CD4-positive, alpha-beta T cell treated with Interferon alpha-2 for 1 hour (primary cell): ENCODE results near the gene ERLEC1.
"Not testable (repeated sequence)": the region's sequence is repeated elsewhere in the genome, so short reads cannot be mapped to it uniquely, and the experiment has no call there.

Source experiments
- DNase-seq, 2 donors: peaks; one replicate each; pipeline ENCODE4 v3.0.0-alpha.2; 2020 to 2022

Gene ERLEC1

DNA sequence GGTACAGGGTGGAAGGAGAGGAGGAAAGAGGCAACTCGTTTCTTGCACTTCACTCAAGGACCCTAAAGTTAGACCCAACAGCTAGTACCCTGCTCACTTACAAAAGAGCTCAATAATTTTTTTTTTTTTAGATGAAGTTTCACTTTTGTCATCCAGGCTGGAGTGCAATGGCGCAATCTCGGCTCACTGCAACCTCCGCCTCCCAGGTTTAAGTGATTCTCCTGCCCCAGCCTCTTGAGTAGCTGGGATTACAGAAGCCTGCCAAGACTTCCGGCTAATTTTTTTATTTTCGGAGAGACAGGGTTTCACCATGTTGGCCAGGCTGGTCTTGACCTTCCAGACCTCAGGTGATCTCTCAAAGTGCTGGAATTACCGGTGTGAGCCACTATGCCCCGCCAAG lies 4.2 kb upstream of the ERLEC1 start:
- no peak for DNase-seq

DNA sequence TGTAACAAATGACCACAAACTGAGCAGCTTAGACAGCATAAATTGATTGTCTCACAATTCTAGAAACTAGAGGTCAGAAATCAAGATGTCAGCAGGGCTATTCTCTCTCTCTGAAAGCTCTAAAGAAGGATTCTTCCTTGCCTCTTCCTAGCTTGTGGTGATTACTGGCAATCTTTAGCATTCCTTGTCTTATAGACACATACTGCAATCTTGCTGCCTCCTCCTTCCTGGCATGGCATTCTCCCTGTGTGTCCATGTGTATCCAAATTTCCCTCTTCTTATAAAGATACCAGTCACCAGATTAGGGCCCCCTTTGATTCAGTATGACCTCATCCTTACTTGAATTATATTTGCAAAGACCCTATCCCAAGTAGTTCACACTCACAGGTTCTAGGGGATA lies 2.4 kb upstream of the ERLEC1 start:
- no peak for DNase-seq

DNA sequence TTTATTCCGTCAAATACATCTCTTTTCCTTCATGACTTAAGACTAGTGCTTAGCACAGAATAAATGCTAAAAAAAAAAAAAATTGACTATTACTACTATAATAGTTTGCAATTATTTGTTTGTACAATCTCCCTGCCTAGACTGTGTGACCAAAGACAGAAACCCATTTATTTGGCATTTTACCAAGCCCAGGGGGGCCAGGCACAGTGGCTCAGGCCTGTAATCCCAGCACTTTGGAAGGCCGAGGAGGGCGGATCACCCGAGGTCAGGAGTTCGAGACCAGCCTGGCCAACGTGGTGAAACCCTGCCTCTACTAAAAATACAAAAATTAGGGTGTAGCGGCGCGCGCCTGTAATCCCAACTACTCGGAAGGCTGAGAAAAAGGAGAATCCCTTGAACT lies 1.5 kb upstream of the ERLEC1 start:
- no peak for DNase-seq

DNA sequence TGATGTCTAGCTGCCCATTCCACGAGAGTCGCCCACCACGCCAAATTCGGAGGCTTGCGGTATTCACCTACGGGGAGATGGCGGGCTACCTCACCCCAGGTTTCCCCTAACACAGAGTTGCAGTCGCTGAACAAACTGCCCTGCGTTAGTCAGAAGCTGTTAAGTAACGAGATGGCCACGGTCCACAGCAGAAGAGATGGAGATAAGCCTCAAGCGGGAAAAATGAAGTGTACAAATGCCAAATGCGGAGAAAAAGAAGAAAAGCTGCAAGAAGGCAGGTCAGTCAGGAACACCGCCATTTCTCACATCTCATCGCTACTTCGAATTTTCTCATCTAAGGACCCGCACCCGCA lies 516 bp upstream of the ERLEC1 start:
- DNase-seq, result peak; percentile 2 to 41

DNA sequence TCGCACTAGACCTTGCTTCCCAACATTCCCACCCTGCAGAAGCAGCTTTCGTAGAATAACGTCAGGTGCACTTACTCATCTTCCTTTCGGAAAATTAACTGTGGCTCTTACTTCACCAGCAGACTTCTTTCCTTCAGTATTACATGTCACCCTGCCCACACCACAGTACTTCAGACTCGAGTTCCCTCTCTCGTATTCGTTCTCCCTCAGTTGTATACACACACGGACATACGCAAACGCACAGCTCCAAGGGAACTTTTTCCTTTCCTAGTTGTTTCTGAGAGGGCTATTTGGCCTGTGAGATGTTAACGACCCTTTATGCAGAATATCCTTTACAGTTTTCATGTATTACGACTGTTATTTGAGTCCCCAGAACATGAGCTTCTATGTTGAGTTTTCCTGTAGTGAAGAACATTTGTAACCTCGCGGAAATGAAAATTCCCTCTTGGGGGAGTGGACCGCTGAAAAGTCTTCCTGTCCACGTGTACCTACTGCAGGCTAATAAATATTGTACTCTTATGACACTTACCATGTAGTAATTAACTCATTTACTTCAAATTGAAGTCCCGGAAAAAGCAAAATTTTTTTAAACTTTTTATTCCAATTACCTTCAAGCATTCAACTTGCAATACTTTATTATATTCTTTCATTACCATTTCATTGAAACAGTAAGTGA lies 908 bp downstream of the ERLEC1 start:
- peak in 1 of 2 donors; percentile 12 for DNase-seq

GRCh38 chr2:53793261-53793660 lies 6.4 kb downstream of the ERLEC1 start:
- DNase-seq, result no peak

DNA sequence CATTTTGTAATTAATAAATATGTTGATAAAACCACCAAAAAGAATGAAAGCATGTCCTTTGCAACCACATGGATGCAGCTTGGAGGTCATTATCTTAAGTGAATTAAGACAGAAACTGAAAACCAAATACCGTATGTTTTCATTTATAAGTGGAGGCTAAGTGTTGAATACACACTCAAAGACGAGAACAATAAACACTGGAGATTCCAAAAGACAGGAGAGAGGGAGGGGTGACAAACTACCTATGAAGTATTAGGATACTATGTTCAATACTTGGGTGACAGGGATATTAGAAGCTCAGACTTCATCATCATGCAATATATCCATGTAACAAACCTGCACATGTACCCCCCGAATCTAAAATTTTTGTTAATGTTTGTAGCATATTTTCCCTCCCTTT lies 7.0 kb downstream of the ERLEC1 start:
- DNase-seq, result no peak

- DNase-seq, result no peak
Measured at GRCh38 chr2:53801547-53801946, 14.7 kb downstream of the ERLEC1 start.

GRCh38 chr2:53802617-53803151 lies 15.8 kb downstream of the ERLEC1 start:
- no peak for DNase-seq

- no peak for DNase-seq
Measured at GRCh38 chr2:53811601-53812000, 24.8 kb downstream of the ERLEC1 start.

DNA sequence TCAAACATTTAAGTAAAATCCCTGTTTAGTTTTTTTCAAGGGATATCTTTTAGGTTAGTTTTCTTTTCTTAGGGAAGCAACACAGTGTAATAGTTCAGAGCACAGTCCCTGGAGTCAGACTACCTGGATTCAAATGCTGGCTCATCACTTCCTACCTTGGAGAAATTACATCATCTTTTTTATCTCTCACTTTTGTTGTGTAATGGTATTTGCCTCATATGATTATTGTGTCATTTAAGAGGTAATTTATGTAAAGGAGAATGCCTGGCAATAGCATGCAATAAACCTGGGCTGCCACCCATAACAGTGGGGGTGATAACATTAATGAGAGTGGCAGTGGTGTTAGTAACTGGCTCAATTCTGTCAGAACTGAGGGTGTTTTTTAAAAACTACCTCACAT lies 26.3 kb downstream of the ERLEC1 start:
- no peak for DNase-seq

- DNase-seq, result no peak
Measured at GRCh38 chr2:53818854-53819435, 32.1 kb downstream of the ERLEC1 start.

DNA sequence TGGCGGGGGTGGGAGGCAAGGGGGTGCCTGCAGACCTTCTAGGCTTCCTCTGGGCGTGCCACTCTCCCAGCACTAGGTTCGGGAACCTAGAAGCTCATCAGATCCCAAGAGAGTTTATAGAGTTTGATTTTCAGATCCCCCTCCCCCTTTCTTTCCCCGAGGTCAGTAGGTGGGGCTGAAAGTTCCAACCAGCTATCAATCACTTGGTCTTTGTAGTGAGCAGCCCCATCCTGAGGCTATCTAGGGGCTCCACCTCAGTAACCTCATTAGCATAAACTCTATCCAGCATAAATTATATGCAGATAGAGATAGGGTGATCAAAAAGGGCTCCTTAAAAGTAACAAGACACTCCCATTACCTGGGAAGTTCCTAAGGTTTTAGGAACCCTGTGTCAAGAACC lies 32.8 kb downstream of the ERLEC1 start:
- DNase-seq, result no peak

- DNase-seq, result no peak
Measured at GRCh38 chr2:53820048-53820447, 33.2 kb downstream of the ERLEC1 start.

DNA sequence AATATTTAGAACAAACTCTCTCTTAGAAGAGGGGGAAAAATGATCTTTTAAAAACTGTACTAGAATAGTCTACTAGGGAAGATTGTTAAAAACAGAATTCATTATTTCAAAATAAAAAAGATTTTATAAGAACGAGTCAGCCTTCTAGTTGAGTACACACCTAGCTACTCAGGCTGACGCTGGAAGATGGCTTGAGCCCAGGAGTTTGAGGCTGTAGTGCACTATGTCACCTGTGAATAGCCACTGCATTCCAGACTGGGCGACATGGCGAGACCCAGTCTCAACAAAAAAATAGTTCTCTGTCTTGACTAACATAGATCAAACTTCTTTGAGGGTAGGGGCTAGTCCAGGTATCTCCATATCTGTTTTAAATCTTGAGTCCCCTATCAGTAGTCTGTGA lies 33.9 kb downstream of the ERLEC1 start:
- DNase-seq, result no peak

GRCh38 chr2:53821810-53822209 lies 35.0 kb downstream of the ERLEC1 start:
- DNase-seq, result no peak

DNA sequence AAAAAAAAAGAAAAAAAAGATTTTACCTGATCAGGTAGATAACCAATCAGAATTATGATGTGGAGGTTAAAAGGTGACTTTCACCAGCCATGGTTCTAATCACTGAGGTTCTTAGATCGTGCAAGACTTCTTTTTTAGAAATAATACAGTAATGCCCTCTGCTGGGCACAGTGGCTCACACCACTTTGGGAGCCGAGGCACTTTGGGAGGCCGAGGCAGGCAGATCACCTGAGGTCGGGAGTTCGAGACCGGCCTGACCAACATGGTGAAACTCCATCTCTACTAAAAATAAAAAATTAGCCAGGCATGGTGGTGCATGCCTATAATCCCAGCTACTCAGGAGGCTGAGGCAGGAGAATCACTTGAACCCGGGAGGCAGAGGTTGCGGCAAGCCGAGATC lies 36.8 kb downstream of the ERLEC1 start:
- DNase-seq, result not testable (repeated sequence)

- no peak for DNase-seq
Measured at GRCh38 chr2:53826030-53826410, 39.2 kb downstream of the ERLEC1 start.

GRCh38 chr2:53826587-53827397 lies 39.9 kb downstream of the ERLEC1 start:
- DNase-seq, result no peak

DNA sequence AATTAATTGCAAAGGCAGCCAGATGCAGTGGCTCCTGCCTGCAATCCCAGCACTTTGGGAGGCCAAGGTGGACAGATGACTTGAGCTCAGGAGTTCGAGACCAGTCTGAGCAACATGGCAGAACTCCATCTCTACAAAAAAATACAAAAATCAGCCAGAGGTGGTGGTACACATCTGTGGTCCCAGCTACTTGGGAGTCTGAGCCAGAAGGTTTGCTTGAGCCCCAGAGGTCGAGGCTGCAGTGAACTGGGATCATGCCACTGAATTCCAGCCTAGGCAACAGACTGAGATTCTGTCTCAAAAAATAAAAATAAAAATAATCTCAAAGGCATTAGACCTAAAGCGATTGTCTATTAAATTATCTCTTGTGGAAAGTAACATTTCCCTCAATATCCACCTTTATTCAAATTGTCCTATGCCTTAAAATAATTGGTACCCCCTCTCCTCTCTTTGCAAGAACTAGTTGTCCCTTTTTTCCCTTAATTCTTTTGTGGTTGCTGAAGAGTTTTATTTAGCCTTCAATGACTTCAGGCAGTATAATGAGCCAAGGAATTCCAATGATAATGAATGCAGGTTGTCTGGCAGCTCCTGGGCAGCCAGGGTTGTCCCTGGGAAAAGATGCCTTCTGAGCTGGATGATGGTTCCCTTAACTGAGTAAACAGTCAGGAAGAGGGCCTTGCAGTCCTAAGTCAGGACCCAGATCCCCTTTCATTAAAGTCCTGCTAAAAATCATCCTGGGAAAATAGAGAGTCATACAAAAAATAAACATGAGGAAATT lies 40.7 kb downstream of the ERLEC1 start:
- no peak for DNase-seq

GRCh38 chr2:53828331-53828730 lies 41.5 kb downstream of the ERLEC1 start:
- no peak for DNase-seq

GRCh38 chr2:53829273-53829979 lies 42.6 kb downstream of the ERLEC1 start:
- no peak for DNase-seq

DNA sequence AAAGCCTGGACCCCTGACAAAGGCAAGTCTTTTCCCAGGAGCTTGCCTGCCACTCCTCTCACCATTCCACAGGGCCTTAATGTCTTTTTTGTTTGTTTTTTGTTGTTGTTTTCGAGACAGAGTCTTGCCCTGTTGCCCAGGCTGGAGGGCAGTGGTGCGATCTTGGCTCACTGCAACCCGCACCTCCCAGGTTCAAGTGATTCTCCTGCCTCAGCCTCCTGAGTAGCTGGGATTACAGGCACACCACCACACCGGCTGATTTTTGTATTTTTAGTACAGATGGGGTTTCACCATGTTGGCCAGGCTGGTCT lies 43.1 kb downstream of the ERLEC1 start:
- DNase-seq, result not testable (repeated sequence)
